GM12873 (cell line): ENCODE results near the gene CACNB3.

Experiments used
- TF ChIP-seq, protein P1 (sequence below): IDR thresholded peaks from 2 replicates; pipeline ENCODE4 v1.5.1; 2012; ENCODE audit warnings: low read depth, mild to moderate bottlenecking, moderate library complexity, low read length, control low read depth; ENCODE audit not compliant: insufficient read depth; ENCODE audit errors: missing control alignments

Gene CACNB3

GRCh38 chr12:48803675-48804074 is 14.6 kb upstream of the CACNB3 start:
- TF ChIP-seq, protein P1, sequence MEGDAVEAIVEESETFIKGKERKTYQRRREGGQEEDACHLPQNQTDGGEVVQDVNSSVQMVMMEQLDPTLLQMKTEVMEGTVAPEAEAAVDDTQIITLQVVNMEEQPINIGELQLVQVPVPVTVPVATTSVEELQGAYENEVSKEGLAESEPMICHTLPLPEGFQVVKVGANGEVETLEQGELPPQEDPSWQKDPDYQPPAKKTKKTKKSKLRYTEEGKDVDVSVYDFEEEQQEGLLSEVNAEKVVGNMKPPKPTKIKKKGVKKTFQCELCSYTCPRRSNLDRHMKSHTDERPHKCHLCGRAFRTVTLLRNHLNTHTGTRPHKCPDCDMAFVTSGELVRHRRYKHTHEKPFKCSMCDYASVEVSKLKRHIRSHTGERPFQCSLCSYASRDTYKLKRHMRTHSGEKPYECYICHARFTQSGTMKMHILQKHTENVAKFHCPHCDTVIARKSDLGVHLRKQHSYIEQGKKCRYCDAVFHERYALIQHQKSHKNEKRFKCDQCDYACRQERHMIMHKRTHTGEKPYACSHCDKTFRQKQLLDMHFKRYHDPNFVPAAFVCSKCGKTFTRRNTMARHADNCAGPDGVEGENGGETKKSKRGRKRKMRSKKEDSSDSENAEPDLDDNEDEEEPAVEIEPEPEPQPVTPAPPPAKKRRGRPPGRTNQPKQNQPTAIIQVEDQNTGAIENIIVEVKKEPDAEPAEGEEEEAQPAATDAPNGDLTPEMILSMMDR: no peak

- TF ChIP-seq, protein P1: no peak
Observed at GRCh38 chr12:48807981-48808380, 10.3 kb upstream of the CACNB3 start.

- TF ChIP-seq, protein P1: no peak
Observed at GRCh38 chr12:48810903-48811431, 7.3 kb upstream of the CACNB3 start.

DNA sequence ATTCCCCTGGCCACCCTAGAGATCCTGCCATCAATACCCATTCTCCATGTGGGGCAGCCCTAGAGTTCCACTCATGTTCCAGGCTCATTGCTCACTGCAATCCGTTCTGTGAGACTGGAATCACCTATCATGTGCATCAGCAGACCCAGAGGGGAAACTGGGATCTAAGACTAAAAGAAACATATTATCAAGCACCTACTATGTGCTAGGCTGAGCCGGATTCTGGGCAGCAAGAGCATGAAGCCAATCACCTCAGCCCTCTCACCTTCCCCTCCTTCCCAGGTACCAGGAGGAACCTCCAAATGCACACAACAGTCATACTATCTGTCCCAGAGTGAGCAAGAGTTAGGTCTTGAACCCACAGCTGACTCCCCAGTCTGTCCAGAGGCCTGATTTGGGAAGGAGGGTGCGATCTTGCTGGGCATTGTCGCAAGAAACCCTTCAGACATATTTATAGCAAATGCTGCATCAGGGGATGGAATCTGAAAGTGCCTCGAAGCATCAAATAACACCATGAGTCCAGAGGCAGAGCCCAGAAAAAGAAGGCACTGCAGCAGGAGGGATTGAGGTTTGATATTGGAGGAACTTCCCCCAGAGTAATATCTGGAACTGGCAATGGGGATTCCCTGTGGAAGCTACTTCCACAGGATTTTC is 6.7 kb upstream of the CACNB3 start:
- TF ChIP-seq, protein P1: no peak

DNA sequence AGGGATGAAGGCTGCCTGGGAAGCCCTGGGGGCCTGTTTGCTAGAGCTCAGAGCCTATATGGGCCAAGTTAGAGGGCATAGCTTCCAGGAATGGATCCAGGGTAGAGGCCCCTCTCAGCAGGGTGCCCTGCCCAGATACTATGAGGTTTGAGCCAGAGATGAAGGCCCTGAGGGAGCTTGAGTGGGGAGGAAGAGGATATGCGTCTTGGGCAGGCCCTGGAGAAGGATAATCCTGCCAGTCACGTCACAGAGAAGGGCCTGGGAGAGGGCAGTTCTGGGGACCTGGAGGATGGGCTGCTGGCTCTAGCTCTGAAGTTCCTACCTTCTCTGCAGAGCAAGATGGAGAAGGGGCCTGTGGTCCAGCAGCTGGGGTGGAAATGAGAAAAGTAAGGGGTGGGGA is 5.9 kb upstream of the CACNB3 start:
- TF ChIP-seq, protein P1: no peak

GRCh38 chr12:48813465-48814261 is 4.6 kb upstream of the CACNB3 start:
- TF ChIP-seq, protein P1: no peak

DNA sequence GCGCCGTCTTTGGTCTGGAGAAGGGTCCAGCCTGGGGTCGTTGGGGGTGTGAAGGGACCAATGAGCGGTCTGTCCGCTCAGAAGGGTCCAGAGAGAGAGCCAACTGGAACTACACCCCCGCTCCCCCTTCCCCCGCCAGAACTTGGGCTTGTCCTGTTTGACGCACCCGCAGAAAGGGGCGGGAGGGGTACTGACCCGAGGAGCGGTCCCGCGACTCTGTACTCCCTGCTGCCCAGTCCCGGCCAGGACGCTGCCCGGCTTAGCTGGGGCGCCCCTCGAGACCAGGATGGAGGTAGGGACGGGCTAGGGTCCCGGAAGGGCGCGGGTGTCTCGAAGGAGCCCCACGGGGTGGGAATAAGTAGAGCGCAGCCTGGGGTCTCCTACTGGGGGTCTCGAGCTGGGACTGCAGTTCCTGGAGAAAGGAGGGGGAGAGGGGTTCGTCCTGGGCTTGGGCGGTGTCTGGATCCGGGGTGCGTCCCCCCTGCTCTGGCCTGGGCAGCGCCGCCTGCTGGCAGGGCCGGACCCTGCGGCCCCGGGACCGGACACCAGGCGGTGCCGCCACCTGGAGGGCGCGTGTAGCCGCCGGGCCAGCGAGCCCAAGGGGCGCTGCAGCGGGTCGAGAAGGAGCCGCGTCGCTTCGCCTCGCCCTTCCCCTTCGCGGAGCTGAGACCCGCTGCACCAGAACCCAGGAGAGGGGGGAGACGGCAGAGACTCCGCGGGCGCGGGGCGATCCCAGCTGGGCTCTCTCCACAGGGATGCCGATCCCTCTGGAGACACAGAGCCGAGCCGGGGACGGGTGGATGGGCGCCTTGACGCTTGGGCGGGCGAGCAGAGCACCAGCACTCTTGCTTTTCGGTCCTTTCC is 3.8 kb upstream of the CACNB3 start:
- TF ChIP-seq, protein P1: peak; percentile 98
